PC-3 (cell line): ENCODE data around the gene TMEM212.

ENCODE experiments used
- EZH2 ChIP-seq: fragments of 300-600 bp; sonication (generic); IDR thresholded peaks from one replicate; pipeline ENCODE4 v1.6.1; 2017; ENCODE audit warnings: antibody characterized with exemption, mild to moderate bottlenecking, low read length; ENCODE audit not compliant: unreplicated experiment
- EZH2phosphoT487 ChIP-seq: fragments of 300-600 bp; sonication (generic); IDR thresholded peaks from 2 replicates; pipeline ENCODE4 v1.6.1; 2018; ENCODE audit warnings: mild to moderate bottlenecking, antibody characterized with exemption, low read length, borderline replicate concordance
- TF ChIP-seq, protein P1 (sequence below): fragments of 300-600 bp; sonication (generic); conservative IDR thresholded peaks from 2 replicates; pipeline ENCODE4 v1.5.1; 2017; ENCODE audit warnings: antibody characterized with exemption, low read depth, mild to moderate bottlenecking, low read length

- TF ChIP-seq, protein P1, sequence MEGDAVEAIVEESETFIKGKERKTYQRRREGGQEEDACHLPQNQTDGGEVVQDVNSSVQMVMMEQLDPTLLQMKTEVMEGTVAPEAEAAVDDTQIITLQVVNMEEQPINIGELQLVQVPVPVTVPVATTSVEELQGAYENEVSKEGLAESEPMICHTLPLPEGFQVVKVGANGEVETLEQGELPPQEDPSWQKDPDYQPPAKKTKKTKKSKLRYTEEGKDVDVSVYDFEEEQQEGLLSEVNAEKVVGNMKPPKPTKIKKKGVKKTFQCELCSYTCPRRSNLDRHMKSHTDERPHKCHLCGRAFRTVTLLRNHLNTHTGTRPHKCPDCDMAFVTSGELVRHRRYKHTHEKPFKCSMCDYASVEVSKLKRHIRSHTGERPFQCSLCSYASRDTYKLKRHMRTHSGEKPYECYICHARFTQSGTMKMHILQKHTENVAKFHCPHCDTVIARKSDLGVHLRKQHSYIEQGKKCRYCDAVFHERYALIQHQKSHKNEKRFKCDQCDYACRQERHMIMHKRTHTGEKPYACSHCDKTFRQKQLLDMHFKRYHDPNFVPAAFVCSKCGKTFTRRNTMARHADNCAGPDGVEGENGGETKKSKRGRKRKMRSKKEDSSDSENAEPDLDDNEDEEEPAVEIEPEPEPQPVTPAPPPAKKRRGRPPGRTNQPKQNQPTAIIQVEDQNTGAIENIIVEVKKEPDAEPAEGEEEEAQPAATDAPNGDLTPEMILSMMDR = no peak
- TF ChIP-seq EZH2 (no peak), EZH2phosphoT487 (no peak)
Measured at GRCh38 chr3:171830518-171830875, 12.7 kb upstream of the TMEM212 start.
